HG02678 (cell line): ENCODE data around the gene TOM1.

Experiments used
- ATAC-seq: cut with Tn5 transposase; IDR thresholded peaks from one replicate; pipeline ENCODE4 v1.9.1; 2021; ENCODE audit warnings: mild to moderate bottlenecking, moderate library complexity; ENCODE audit not compliant: unreplicated experiment

Gene TOM1

GRCh38 chr22:35367331-35367886, 67.7 kb downstream of the TOM1 start:
- peak; percentile 47 for ATAC-seq

GRCh38 chr22:35368386-35368785, 68.7 kb downstream of the TOM1 start:
- ATAC-seq = no peak

GRCh38 chr22:35369996-35370395, 70.3 kb downstream of the TOM1 start:
- ATAC-seq = no peak

- no peak for ATAC-seq
Observed at GRCh38 chr22:35373781-35374180, 74.1 kb downstream of the TOM1 start.

- no peak for ATAC-seq
Observed at GRCh38 chr22:35375031-35375430, 75.3 kb downstream of the TOM1 start.

GRCh38 chr22:35375526-35375925, 75.8 kb downstream of the TOM1 start:
- ATAC-seq = no peak

GRCh38 chr22:35376728-35377472, 77.2 kb downstream of the TOM1 start:
- ATAC-seq = peak; percentile 64

GRCh38 chr22:35377735-35378134, 78.0 kb downstream of the TOM1 start:
- no peak for ATAC-seq

GRCh38 chr22:35378621-35379020, 78.9 kb downstream of the TOM1 start:
- no peak for ATAC-seq

- no peak for ATAC-seq
Observed at GRCh38 chr22:35379146-35379993, 79.7 kb downstream of the TOM1 start.

GRCh38 chr22:35380013-35380412, 80.3 kb downstream of the TOM1 start:
- ATAC-seq = no peak

- ATAC-seq = peak; percentile 71
Observed at GRCh38 chr22:35380537-35381423, 81.1 kb downstream of the TOM1 start, which contains the start of gene HMOX1. HMOX1 (plus strand) TSS chr22:35381096; CDS start chr22:35381174, 78 bp downstream.

- no peak for ATAC-seq
Observed at GRCh38 chr22:35381424-35382009, 81.8 kb downstream of the TOM1 start.

GRCh38 chr22:35383679-35384071, 84.0 kb downstream of the TOM1 start:
- ATAC-seq = no peak

GRCh38 chr22:35384527-35384926, 84.8 kb downstream of the TOM1 start:
- no peak for ATAC-seq

- no peak for ATAC-seq
Observed at GRCh38 chr22:35384975-35385588, 85.4 kb downstream of the TOM1 start.

- no peak for ATAC-seq
Observed at GRCh38 chr22:35386670-35387288, 87.1 kb downstream of the TOM1 start.

- no peak for ATAC-seq
Observed at GRCh38 chr22:35390933-35391332, 91.2 kb downstream of the TOM1 start.

GRCh38 chr22:35392357-35392756, 92.7 kb downstream of the TOM1 start:
- peak; percentile 50 for ATAC-seq
